GM21529 (cell line): Measurements from ENCODE around the gene PPP1R12B.

ENCODE experiments used
- ATAC-seq: cut with Tn5 transposase; IDR thresholded peaks from one replicate; pipeline ENCODE4 v1.9.1; 2021; ENCODE audit not compliant: unreplicated experiment

The PPP1R12B gene

GRCh38 chr1:202348509-202349205 lies at the start of gene PPP1R12B:
PPP1R12B (plus strand) TSS chr1:202348699; CDS start chr1:202348852, 153 bp downstream.
- peak; percentile 95 for ATAC-seq

GRCh38 chr1:202302166-202302565 lies 46.3 kb upstream of the PPP1R12B start:
- ATAC-seq, result no peak

DNA sequence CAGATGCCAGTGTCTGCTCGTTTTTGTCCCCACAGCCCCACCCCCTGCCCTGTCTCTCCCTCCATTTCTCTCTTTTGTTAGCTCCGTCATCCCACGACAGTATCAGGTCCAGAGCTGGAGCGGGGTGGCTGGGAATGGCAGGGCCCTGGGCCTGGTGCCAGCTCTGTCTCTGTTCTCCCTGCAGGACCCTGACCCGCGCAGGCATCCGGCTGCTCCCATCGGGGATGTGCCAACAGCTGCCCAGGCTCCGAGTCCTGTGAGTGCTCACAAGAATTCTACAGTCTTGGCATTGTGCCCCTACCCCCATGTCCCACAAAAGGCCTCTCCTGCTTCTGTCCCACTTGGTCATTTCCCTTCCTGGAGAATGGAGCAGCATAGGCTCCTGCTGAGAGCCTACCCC lies 44.1 kb upstream of the PPP1R12B start:
- ATAC-seq, result no peak

DNA sequence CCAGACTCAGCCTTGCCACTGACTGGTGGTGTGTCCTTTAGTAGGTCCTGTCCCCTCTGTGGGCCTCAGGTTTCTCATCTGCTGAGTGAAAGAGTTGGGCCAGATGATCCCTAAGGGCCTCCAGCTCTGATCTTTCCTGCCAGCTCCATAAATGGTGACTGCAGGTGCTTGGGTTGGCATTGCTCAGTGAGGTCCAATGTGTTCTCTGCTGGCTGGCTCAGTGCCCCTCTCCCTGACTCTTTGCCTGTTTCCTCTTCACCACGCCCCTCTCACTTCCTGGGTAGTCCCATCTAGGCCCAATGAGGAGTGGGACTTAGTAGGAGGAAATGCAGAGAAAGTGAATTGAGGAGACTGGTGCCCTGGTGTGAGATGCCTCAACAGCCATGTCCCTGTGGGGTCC lies 43.3 kb upstream of the PPP1R12B start:
- ATAC-seq, result no peak

DNA sequence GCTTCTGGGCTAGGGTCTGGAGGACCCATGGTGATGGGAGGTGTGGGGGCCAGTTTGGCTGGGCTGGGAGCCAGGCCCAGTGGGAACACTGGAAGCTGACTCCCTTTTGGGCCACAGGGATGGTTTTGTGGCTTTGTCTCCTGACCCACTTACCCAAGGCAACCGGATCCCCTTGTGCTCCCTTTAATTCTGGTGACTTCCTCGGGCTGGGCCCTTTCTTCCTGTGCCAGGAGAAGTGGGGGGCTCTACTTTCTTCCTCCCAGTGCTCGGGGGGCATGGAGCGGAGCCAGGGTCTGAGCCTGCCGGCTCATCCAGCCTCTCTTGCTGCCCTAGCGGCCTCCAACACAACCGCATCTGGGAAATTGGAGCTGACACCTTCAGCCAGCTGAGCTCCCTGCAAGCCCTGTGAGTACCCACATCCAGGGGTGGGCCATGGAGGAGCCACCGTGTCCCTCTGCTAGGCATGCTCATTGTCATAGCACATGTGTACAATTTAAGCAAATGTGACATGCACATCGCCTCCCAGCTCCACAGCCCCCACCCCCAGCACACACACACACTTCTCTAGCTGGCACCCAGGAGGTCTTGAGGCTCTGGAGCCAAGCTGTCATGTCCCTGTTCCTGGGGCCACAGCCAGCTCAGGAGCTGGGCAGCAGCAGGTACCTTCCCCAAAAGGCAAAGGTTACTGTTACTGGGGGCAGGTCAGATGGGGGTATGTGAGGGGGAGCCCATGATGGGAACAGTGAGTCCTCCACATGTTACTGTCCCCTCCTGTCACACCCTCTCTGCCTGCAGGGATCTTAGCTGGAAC lies 41.8 kb upstream of the PPP1R12B start:
- no peak for ATAC-seq

- no peak for ATAC-seq
These were observed 38.3 kb upstream of the PPP1R12B start for GRCh38 chr1:202310071-202310725.

- no peak for ATAC-seq
These were observed 37.8 kb upstream of the PPP1R12B start for GRCh38 chr1:202310746-202311145.

- no peak for ATAC-seq
These were observed 36.4 kb upstream of the PPP1R12B start for GRCh38 chr1:202311875-202312635.

DNA sequence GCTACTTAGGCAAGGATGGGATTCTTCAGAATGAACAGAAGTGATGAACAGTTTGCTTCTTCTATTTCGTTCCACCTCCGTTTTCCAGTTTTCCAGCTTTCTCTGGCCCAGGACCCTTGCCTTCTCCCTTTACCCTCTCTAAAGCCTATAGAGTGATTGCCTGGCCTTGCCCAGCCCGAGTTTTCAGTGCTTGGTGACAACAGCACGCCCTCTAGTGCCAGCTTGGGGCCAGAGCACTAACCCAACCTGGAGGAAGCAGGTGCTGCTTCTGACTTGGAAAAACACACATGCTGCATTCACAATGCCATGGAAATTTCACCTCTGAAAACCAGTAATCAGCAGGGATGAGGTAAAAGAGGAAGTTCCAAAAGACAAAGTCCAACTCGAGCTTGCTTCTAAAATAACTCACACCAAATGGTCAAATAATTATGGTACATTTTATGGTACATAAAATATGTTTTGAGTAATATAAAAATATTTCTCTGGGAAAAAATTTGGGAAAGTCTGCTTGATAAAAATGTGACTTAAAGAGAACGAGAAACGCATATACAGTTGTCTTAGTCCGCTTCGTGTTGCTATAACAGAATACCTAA lies 32.8 kb upstream of the PPP1R12B start:
- ATAC-seq, result peak; percentile 62

GRCh38 chr1:202316186-202316585 lies 32.3 kb upstream of the PPP1R12B start:
- ATAC-seq, result no peak

DNA sequence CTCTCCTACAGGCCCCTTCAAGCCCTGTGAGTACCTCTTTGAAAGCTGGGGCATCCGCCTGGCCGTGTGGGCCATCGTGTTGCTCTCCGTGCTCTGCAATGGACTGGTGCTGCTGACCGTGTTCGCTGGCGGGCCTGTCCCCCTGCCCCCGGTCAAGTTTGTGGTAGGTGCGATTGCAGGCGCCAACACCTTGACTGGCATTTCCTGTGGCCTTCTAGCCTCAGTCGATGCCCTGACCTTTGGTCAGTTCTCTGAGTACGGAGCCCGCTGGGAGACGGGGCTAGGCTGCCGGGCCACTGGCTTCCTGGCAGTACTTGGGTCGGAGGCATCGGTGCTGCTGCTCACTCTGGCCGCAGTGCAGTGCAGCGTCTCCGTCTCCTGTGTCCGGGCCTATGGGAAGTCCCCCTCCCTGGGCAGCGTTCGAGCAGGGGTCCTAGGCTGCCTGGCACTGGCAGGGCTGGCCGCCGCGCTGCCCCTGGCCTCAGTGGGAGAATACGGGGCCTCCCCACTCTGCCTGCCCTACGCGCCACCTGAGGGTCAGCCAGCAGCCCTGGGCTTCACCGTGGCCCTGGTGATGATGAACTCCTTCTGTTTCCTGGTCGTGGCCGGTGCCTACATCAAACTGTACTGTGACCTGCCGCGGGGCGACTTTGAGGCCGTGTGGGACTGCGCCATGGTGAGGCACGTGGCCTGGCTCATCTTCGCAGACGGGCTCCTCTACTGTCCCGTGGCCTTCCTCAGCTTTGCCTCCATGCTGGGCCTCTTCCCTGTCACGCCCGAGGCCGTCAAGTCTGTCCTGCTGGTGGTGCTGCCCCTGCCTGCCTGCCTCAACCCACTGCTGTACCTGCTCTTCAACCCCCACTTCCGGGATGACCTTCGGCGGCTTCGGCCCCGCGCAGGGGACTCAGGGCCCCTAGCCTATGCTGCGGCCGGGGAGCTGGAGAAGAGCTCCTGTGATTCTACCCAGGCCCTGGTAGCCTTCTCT lies 30.3 kb upstream of the PPP1R12B start:
- ATAC-seq, result no peak

GRCh38 chr1:202319381-202320080 lies 29.0 kb upstream of the PPP1R12B start:
- ATAC-seq, result no peak

GRCh38 chr1:202320081-202320405 lies 28.5 kb upstream of the PPP1R12B start:
- no peak for ATAC-seq

DNA sequence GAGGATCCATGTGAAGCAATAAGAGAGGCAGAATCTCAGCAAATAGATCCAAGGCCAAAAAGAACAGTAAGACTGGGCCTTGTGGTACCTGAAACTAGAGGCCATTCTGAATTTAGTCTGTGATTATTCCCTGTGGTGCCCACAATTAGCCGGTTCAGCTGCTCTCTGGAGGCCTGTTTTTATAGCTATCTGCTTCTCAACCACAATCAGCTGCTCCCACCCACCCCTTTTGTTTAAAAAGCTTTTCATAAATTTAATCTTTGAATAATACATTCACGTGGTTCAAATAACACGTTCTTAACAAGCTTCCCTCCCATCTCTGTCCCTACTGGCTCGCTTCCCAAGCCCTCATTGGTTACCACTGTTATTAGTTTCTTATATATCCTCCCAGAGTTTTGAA lies 24.8 kb upstream of the PPP1R12B start:
- ATAC-seq, result no peak

- ATAC-seq, result no peak
These were observed 23.9 kb upstream of the PPP1R12B start for GRCh38 chr1:202324646-202325045.

- ATAC-seq, result no peak
These were observed 18.6 kb upstream of the PPP1R12B start for GRCh38 chr1:202329891-202330290.

DNA sequence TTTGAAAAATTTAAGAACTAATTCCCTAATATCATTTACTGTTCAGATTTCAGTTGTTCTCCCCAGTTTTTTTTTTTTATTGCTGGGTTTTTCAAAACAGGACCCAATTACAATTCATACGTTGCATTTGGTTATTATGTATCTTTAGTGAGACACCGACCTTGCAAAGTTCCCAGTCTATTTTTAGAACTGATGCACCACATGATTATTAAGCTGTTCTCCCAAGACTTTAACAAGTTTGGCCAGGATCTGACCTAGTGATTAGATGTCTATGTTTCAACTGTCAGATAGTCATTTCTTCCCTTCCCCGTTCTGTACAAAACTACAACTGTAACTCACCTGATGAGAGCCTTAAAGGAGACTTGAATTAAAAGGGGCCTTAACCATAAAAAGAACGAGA lies 14.6 kb upstream of the PPP1R12B start:
- ATAC-seq, result no peak

DNA sequence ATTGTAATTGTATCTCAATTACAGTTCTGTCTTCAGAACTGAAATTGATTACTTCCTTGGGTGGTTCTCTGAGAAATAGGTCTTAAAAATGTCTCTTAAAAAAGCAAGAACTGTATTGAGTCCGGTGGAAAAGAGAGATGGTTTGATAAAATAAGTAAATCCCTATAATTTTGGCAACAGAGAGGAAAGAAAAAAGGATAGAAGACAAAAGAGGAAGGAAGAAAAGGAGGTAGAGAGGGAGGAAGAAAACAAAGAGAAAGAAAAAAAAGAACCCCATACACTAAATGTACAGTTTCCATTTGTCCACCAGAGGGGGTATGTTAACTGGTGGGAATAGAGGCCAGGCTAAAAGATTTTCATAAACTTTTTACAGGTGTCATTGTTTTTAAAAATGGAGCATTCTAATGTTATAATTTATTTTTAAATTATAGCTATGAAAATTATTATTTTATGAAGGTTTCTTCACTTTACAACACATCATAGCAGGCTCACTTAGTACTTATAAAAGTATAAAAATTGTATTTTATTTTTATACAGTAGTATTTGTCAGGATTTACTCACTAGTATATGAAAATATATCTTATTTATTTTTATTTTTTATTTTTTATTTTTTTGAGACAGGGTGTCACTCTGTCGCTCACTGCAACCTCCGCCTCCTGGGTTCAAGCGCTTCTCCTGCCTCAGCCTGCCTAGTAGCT lies 4.7 kb upstream of the PPP1R12B start:
- no peak for ATAC-seq
